Hepatocyte (in vitro differentiated cells): Measurements from ENCODE around the gene KASH5.

Experiments used
- EZH2phosphoT487 ChIP-seq: fragments of 200-600 bp; sonication (generic); IDR thresholded peaks from one replicate; pipeline ENCODE4 v1.6.1; 2018; ENCODE audit warnings: antibody characterized with exemption, mild to moderate bottlenecking, low read depth, moderate library complexity; ENCODE audit not compliant: unreplicated experiment, severe bottlenecking
- TF ChIP-seq, protein P1 (sequence below): fragments of 200-600 bp; sonication (generic); IDR thresholded peaks from 2 replicates; pipeline ENCODE4 v1.5.1; 2016; ENCODE audit warnings: antibody characterized with exemption, mild to moderate bottlenecking; ENCODE audit not compliant: poor library complexity

- TF ChIP-seq, protein P1, sequence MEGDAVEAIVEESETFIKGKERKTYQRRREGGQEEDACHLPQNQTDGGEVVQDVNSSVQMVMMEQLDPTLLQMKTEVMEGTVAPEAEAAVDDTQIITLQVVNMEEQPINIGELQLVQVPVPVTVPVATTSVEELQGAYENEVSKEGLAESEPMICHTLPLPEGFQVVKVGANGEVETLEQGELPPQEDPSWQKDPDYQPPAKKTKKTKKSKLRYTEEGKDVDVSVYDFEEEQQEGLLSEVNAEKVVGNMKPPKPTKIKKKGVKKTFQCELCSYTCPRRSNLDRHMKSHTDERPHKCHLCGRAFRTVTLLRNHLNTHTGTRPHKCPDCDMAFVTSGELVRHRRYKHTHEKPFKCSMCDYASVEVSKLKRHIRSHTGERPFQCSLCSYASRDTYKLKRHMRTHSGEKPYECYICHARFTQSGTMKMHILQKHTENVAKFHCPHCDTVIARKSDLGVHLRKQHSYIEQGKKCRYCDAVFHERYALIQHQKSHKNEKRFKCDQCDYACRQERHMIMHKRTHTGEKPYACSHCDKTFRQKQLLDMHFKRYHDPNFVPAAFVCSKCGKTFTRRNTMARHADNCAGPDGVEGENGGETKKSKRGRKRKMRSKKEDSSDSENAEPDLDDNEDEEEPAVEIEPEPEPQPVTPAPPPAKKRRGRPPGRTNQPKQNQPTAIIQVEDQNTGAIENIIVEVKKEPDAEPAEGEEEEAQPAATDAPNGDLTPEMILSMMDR = no peak
- no peak for TF ChIP-seq EZH2phosphoT487
These were observed 68.3 kb downstream of the KASH5 start for GRCh38 chr19:49456326-49456725.
